ENCODE data around the gene GMNC.

The GMNC gene

GRCh38 chr3:190848870-190849269 is 13.6 kb downstream of the GMNC start:
- DNase-seq: peak; percentile 38

- peak; percentile 63 for DNase-seq
Measured at GRCh38 chr3:190847436-190847835, 15.1 kb downstream of the GMNC start.

- no peak for DNase-seq
Measured at GRCh38 chr3:190840146-190840545, 22.3 kb downstream of the GMNC start.

GRCh38 chr3:190831225-190831624 is 31.3 kb downstream of the GMNC start:
- no peak for DNase-seq

GRCh38 chr3:190830031-190830430 is 32.5 kb downstream of the GMNC start:
- DNase-seq: no peak

- no peak for DNase-seq
Measured at GRCh38 chr3:190826018-190826417, 36.5 kb downstream of the GMNC start.

- DNase-seq: no peak
Measured at GRCh38 chr3:190825386-190826016, 37.0 kb downstream of the GMNC start.

GRCh38 chr3:190811775-190812480 is 50.6 kb downstream of the GMNC start:
- DNase-seq: peak; percentile 42

- no peak for DNase-seq
Measured at GRCh38 chr3:190810957-190811356, 51.5 kb downstream of the GMNC start.

- no peak for DNase-seq
Measured at GRCh38 chr3:190809351-190809750, 53.1 kb downstream of the GMNC start.

- DNase-seq: no peak
Measured at GRCh38 chr3:190807719-190808375, 54.6 kb downstream of the GMNC start.
